Gastrocnemius medialis (tissue), 4 donors: ENCODE data around the gene BMP7.

Experiments used
- POLR2A ChIP-seq, 2 donors: fragments of 450-650 bp; IDR thresholded peaks; one replicate each; pipeline ENCODE4 v1.6.1; 2017; ENCODE audit warnings: antibody characterized with exemption in 2 of 2, mild to moderate bottlenecking in 2 of 2, moderate library complexity in 2 of 2
- TF ChIP-seq, protein P1 (sequence below), 5 experiments: fragments of 450-650 bp in 3 of 5; fragments of 200-600 bp in 2 of 5; sonication (generic) in 2 of 5; IDR thresholded peaks in 4 of 5; conservative IDR thresholded peaks in 1 of 5; 1 replicate in 4 of 5; 2 replicates in 1 of 5; pipeline ENCODE4 v1.5.1; 2016 to 2019; ENCODE audit warnings: antibody characterized with exemption in 5 of 5, mild to moderate bottlenecking in 3 of 5, moderate library complexity in 3 of 5

DNA sequence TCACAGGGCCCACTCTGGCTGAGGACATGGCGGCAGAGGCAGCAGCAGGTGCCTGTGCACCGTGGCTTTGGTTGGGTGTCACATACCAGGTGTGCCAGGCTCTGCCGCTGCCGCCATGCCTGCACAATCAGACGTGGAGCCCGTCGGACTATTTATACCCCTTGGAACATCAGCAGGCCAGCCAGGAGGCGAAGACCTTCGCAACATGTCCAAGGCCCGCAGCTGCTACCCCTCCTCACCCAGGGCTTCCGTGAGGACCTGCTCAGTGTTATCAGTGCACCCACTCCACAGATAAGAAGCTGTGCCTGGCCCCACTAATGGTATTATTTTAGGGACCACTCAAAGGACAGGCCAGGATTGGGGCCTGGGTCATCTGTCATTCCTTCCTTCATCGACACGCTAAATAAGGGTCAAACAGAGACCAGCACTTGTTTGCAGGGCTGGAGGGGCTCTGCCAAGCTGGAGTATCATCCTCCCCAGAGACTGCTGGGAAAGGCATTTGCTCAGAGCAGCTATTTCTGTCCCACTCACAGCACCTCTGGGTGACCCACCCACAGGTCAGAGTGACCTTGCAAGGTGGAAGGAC is 109.2 kb downstream of the BMP7 start:
- TF ChIP-seq, protein P1, sequence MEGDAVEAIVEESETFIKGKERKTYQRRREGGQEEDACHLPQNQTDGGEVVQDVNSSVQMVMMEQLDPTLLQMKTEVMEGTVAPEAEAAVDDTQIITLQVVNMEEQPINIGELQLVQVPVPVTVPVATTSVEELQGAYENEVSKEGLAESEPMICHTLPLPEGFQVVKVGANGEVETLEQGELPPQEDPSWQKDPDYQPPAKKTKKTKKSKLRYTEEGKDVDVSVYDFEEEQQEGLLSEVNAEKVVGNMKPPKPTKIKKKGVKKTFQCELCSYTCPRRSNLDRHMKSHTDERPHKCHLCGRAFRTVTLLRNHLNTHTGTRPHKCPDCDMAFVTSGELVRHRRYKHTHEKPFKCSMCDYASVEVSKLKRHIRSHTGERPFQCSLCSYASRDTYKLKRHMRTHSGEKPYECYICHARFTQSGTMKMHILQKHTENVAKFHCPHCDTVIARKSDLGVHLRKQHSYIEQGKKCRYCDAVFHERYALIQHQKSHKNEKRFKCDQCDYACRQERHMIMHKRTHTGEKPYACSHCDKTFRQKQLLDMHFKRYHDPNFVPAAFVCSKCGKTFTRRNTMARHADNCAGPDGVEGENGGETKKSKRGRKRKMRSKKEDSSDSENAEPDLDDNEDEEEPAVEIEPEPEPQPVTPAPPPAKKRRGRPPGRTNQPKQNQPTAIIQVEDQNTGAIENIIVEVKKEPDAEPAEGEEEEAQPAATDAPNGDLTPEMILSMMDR (IDR thresholded peaks at IDR 0.05 in 4 of 5, conservative IDR thresholded peaks at IDR 0.05 in 1 of 5): no peak
- no peak for TF ChIP-seq POLR2A (IDR thresholded peaks at IDR 0.05)
